Upper lobe of left lung (tissue), 6 donors: ENCODE data around the gene INAFM1. TPM values are rescaled to one million over a fixed set of nuclear protein-coding genes. Genes with fewer than 3 reads are reported as not detected.

Source experiments
- ATAC-seq, 2 donors: fragments of 200-7000 bp; cut with Tn5 transposase; one replicate each; pipeline ENCODE4 v1.9.1; 2022; ENCODE audit warnings: mild to moderate bottlenecking in 2 of 2, moderate library complexity in 2 of 2; ENCODE audit not compliant: low FRiP score in 2 of 2
- DNase-seq, 2 donors: peaks; one replicate each; pipeline ENCODE4 v3.0.0-alpha.2; 2019 to 2020
- H3K27ac ChIP-seq, 4 donors: fragments of 200-600 bp; sonication (generic); one replicate each; pipeline ENCODE4 v1.5.1; 2016 to 2019
- H3K27me3 ChIP-seq, 4 donors: fragments of 200-600 bp; sonication (generic); one replicate each; pipeline ENCODE4 v1.5.1; 2017 to 2019
- H3K36me3 ChIP-seq, 4 donors: fragments of 200-600 bp; sonication (generic); one replicate each; pipeline ENCODE4 v1.5.1; 2016 to 2019
- H3K4me1 ChIP-seq, 4 donors: fragments of 200-600 bp; sonication (generic); one replicate each; pipeline ENCODE4 v1.5.1; 2018 to 2019
- H3K4me3 ChIP-seq, 4 donors: fragments of 200-600 bp; sonication (generic); one replicate each; pipeline ENCODE4 v1.5.1; 2017 to 2019; ENCODE audit warnings: mild to moderate bottlenecking in 2 of 4, moderate library complexity in 1 of 4
- H3K9me3 ChIP-seq, 4 donors: fragments of 200-600 bp; sonication (generic); one replicate each; pipeline ENCODE4 v1.5.1; 2018 to 2019
- EP300 ChIP-seq, 4 donors: sonication (generic); formaldehyde crosslinking; IDR thresholded peaks; one replicate each; pipeline ENCODE4 v1.5.1; 2017; ENCODE audit warnings: antibody characterized with exemption in 4 of 4, control low read depth in 2 of 4
- POLR2A ChIP-seq, 4 donors: fragments of 450-650 bp; IDR thresholded peaks; one replicate each; pipeline ENCODE4 v1.5.1; 2016 to 2017; ENCODE audit warnings: antibody characterized with exemption in 4 of 4, mild to moderate bottlenecking in 2 of 4
- POLR2AphosphoS5 ChIP-seq, 2 donors: sonication (generic); formaldehyde crosslinking; IDR thresholded peaks; one replicate each; pipeline ENCODE4 v1.5.1; 2017; ENCODE audit warnings: antibody characterized with exemption in 2 of 2
- WGBS, 2 donors: methylation state at CpG; one replicate each; pipeline ENCODE4 v1.1.5; 2017 to 2018; 5-methylcytosine and 5-hydroxymethylcytosine counted together
- total RNA-seq, 6 donors: library from RNA; depleted of rRNA in 4 of 6; stranded (reverse); fragments of >200 nt in 4 of 6; gene quantifications; one replicate each; pipeline versions ENCODE4 v1.1.0 to v1.2.1, GENCODE V29; 2016 to 2021
- TF ChIP-seq, protein P1 (sequence below), 6 experiments: fragments of 450-650 bp in 4 of 6; fragments of 200-600 bp in 2 of 6; sonication (generic) in 2 of 6; IDR thresholded peaks; one replicate each; pipeline ENCODE4 v1.5.1; 2016 to 2019; ENCODE audit warnings: antibody characterized with exemption in 6 of 6
- donor health status: DM: no; HTN: no; CAD: no; lungs with moderate emphysema.
- donor health status: DM: no; HTN: yes; CAD: no; lungs with severe emphysema.

Gene INAFM1
- total RNA-seq, 6 donors from 2014 or later: 0.59 to 28.3 (median 22.4) TPM

DNA sequence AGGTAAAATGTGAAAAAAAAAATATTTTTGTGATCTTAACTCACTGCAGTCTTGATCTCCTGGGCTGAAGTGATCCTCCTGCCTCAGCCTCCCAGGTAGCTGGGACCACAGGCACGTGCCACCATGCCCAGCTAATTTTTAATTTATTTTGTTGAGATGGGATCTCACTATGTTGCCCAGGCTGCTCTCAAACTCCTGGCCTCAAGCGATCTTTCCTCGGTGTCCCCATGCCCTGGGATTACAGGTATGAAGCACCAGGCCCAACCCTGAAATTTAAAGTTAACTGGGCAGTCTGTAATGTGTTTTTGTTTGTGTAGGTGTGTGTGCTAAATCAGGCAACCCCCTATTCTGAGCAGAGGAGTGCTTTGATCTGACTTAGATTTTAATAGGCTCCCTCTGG, 31.6 kb downstream of the INAFM1 start:
- Histone ChIP-seq H3K4me3 (no peak overlapping the region), H3K9me3 (no peaks in the 10 kb centered on the region), H3K36me3 (no peaks in the 10 kb centered on the region), H3K4me1 (peaks cover 3 to 12% (median 10%) of the 10 kb centered on the region in 4 donors), H3K27me3 (no peaks in the 10 kb centered on the region), H3K27ac (no peak overlapping the region)
- no peak for TF ChIP-seq POLR2AphosphoS5 (IDR thresholded peaks at IDR 0.05)
- TF ChIP-seq EP300 (IDR thresholded peaks at IDR 0.05): no peak
- TF ChIP-seq POLR2A (IDR thresholded peaks at IDR 0.05): no peak
- TF ChIP-seq, protein P1, sequence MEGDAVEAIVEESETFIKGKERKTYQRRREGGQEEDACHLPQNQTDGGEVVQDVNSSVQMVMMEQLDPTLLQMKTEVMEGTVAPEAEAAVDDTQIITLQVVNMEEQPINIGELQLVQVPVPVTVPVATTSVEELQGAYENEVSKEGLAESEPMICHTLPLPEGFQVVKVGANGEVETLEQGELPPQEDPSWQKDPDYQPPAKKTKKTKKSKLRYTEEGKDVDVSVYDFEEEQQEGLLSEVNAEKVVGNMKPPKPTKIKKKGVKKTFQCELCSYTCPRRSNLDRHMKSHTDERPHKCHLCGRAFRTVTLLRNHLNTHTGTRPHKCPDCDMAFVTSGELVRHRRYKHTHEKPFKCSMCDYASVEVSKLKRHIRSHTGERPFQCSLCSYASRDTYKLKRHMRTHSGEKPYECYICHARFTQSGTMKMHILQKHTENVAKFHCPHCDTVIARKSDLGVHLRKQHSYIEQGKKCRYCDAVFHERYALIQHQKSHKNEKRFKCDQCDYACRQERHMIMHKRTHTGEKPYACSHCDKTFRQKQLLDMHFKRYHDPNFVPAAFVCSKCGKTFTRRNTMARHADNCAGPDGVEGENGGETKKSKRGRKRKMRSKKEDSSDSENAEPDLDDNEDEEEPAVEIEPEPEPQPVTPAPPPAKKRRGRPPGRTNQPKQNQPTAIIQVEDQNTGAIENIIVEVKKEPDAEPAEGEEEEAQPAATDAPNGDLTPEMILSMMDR (IDR thresholded peaks at IDR 0.05): no peak
- no peak for DNase-seq
- 85 to 89% methylated on average over 3 of the region's 3 CpGs for WGBS, 2 donors
- ATAC-seq: no peak

- H3K27me3 ChIP-seq: no peaks in the 10 kb centered on the region
- WGBS, 2 donors: 58 to 81% methylated on average over 5 to 8 of the region's 8 CpGs
- peak overlapping the region in 2 of 4 donors; percentile 84 to 92 for H3K27ac ChIP-seq
- DNase-seq (no peak), ATAC-seq (no peak)
- no peaks in the 10 kb centered on the region for H3K9me3 ChIP-seq
- H3K4me1 ChIP-seq: peaks cover 3 to 12% (median 10%) of the 10 kb centered on the region in 4 donors
- H3K36me3 ChIP-seq: no peaks in the 10 kb centered on the region
- TF ChIP-seq POLR2A (IDR thresholded peaks at IDR 0.05) (no peak), EP300 (IDR thresholded peaks at IDR 0.05) (no peak), POLR2AphosphoS5 (IDR thresholded peaks at IDR 0.05) (no peak)
- TF ChIP-seq, protein P1 (IDR thresholded peaks at IDR 0.05): no peak
- H3K4me3 ChIP-seq: no peak overlapping the region
These were observed 34.4 kb downstream of the INAFM1 start for GRCh38 chr19:47309038-47309437.

- H3K27me3 ChIP-seq: no peaks in the 10 kb centered on the region
- no peaks in the 10 kb centered on the region for H3K36me3 ChIP-seq
- ATAC-seq (peak; percentile 55 to 82), DNase-seq (peak in 1 of 2 donors; percentile 74)
- H3K9me3 ChIP-seq: no peaks in the 10 kb centered on the region
- H3K4me1 ChIP-seq: peaks cover 3 to 12% (median 10%) of the 10 kb centered on the region in 4 donors
- H3K27ac ChIP-seq: peak within 1 kb of the TSS; percentile 68 to 92 (median 82)
- TF ChIP-seq EP300 (IDR thresholded peaks at IDR 0.05): no peak
- peak; percentile 74 for TF ChIP-seq POLR2AphosphoS5 (IDR thresholded peaks at IDR 0.05)
- TF ChIP-seq POLR2A (IDR thresholded peaks at IDR 0.05): peak in 3 of 4 donors; percentile 33 to 84 (median 42)
- TF ChIP-seq, protein P1 (IDR thresholded peaks at IDR 0.05): peak in 1 of 6 experiments; percentile 24
- H3K4me3 ChIP-seq: peak within 1 kb of the TSS in 3 of 4 donors; percentile 30 to 47 (median 36)
- 28 to 38% methylated on average over 12 of the region's 12 CpGs for WGBS, 2 donors
These were observed 34.9 kb downstream of the INAFM1 start, which contains the start of gene C5AR1 for GRCh38 chr19:47309608-47310007. TSS of gene C5AR1 (plus strand) at chr19:47309861. CDS start at chr19:47309896, 35 bp downstream.

- Histone ChIP-seq H3K27me3 (no peaks in the 10 kb centered on the region), H3K4me3 (peak overlapping the region in 3 of 4 donors; percentile 30 to 47 (median 36)), H3K4me1 (peaks cover 2 to 8% (median 5%) of the 10 kb centered on the region in 4 donors), H3K36me3 (no peaks in the 10 kb centered on the region), H3K27ac (peak overlapping the region; percentile 68 to 92 (median 82)), H3K9me3 (no peaks in the 10 kb centered on the region)
- TF ChIP-seq POLR2AphosphoS5 (IDR thresholded peaks at IDR 0.05) (no peak), EP300 (IDR thresholded peaks at IDR 0.05) (no peak), POLR2A (IDR thresholded peaks at IDR 0.05) (no peak)
- TF ChIP-seq, protein P1 (IDR thresholded peaks at IDR 0.05): no peak
- DNase-seq (no peak), ATAC-seq (no peak)
- WGBS, 2 donors: 86 to 94% methylated on average over 2 of the region's 2 CpGs
These were observed 35.6 kb downstream of the INAFM1 start for GRCh38 chr19:47310323-47310722.

DNA sequence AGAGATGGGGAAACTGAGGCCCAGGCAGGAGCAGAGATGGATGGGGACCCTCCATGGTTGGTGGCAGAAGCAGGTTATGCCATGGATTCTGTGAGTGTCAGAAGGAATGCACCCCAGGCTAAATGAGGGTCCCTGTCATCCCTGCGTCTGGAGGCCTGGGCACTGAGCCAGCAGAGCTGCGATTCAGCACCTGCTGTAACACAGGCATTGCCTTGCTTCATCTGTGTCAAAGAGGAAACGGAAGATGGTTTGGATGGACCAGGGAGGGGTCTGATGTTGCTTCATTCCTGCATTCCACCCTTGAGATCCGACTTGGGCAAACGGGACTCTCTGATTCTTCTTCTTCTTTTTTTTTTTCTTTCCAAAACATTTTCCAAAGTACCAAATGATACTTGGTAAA, 36.1 kb downstream of the INAFM1 start:
- H3K4me3 ChIP-seq: peak overlapping the region in 3 of 4 donors; percentile 30 to 47 (median 36)
- TF ChIP-seq, protein P1 (IDR thresholded peaks at IDR 0.05): no peak
- peak in 2 of 4 donors; percentile 27 to 50 for TF ChIP-seq EP300 (IDR thresholded peaks at IDR 0.05)
- peak in 1 of 4 donors; percentile 77 for TF ChIP-seq POLR2A (IDR thresholded peaks at IDR 0.05)
- TF ChIP-seq POLR2AphosphoS5 (IDR thresholded peaks at IDR 0.05): peak; percentile 86 to 91
- peak in 1 of 2 donors; percentile 77 for DNase-seq
- no peaks in the 10 kb centered on the region for H3K27me3 ChIP-seq
- peak overlapping the region; percentile 68 to 92 (median 82) for H3K27ac ChIP-seq
- peaks cover 0 to 8% (median 2%) of the 10 kb centered on the region in 4 donors for H3K4me1 ChIP-seq
- WGBS, 2 donors: 33% methylated on average over 4 to 5 of the region's 5 CpGs
- ATAC-seq: peak; percentile 12 to 26
- no peaks in the 10 kb centered on the region for H3K9me3 ChIP-seq
- no peaks in the 10 kb centered on the region for H3K36me3 ChIP-seq
